GM21360 (cell line): Measurements from ENCODE around the gene HPCAL1.
A peak's percentile ranks its signal among the peaks of the same experiment; 100 is the strongest.

ENCODE experiments used
- ATAC-seq: cut with Tn5 transposase; IDR thresholded peaks from one replicate; pipeline ENCODE4 v1.9.1; 2021; ENCODE audit warnings: mild to moderate bottlenecking, moderate library complexity; ENCODE audit not compliant: unreplicated experiment

Gene HPCAL1

GRCh38 chr2:10368491-10369231, 66.0 kb downstream of the HPCAL1 start:
- ATAC-seq: no peak

- no peak for ATAC-seq
Measured at GRCh38 chr2:10369269-10370255, 66.9 kb downstream of the HPCAL1 start.

GRCh38 chr2:10370390-10370789, 67.7 kb downstream of the HPCAL1 start:
- ATAC-seq: no peak

GRCh38 chr2:10370895-10371294, 68.2 kb downstream of the HPCAL1 start:
- ATAC-seq: no peak

- ATAC-seq: no peak
Measured at GRCh38 chr2:10371441-10372196, 68.9 kb downstream of the HPCAL1 start.

- ATAC-seq: no peak
Measured at GRCh38 chr2:10372203-10372861, 69.6 kb downstream of the HPCAL1 start.

GRCh38 chr2:10372862-10373240, 70.1 kb downstream of the HPCAL1 start:
- ATAC-seq: no peak

GRCh38 chr2:10373931-10374330, 71.2 kb downstream of the HPCAL1 start:
- ATAC-seq: no peak

GRCh38 chr2:10374362-10374943, 71.7 kb downstream of the HPCAL1 start:
- no peak for ATAC-seq

GRCh38 chr2:10375570-10376281, 73.0 kb downstream of the HPCAL1 start:
- no peak for ATAC-seq

GRCh38 chr2:10377052-10377746, 74.5 kb downstream of the HPCAL1 start:
- no peak for ATAC-seq

GRCh38 chr2:10377747-10378085, 75.0 kb downstream of the HPCAL1 start:
- no peak for ATAC-seq

GRCh38 chr2:10378189-10378588, 75.5 kb downstream of the HPCAL1 start:
- ATAC-seq: peak; percentile 65

GRCh38 chr2:10380048-10380926, 77.6 kb downstream of the HPCAL1 start:
- no peak for ATAC-seq

GRCh38 chr2:10381997-10382353, 79.3 kb downstream of the HPCAL1 start:
- no peak for ATAC-seq

- ATAC-seq: peak; percentile 48
Measured at GRCh38 chr2:10382354-10383061, 79.8 kb downstream of the HPCAL1 start.

- no peak for ATAC-seq
Measured at GRCh38 chr2:10383960-10384734, 81.4 kb downstream of the HPCAL1 start.
